ENCODE results near the gene KIF21B.

The KIF21B gene

GRCh38 chr1:201066986-201067385 is 43.5 kb upstream of the KIF21B start:
- TF ChIP-seq, protein P1, sequence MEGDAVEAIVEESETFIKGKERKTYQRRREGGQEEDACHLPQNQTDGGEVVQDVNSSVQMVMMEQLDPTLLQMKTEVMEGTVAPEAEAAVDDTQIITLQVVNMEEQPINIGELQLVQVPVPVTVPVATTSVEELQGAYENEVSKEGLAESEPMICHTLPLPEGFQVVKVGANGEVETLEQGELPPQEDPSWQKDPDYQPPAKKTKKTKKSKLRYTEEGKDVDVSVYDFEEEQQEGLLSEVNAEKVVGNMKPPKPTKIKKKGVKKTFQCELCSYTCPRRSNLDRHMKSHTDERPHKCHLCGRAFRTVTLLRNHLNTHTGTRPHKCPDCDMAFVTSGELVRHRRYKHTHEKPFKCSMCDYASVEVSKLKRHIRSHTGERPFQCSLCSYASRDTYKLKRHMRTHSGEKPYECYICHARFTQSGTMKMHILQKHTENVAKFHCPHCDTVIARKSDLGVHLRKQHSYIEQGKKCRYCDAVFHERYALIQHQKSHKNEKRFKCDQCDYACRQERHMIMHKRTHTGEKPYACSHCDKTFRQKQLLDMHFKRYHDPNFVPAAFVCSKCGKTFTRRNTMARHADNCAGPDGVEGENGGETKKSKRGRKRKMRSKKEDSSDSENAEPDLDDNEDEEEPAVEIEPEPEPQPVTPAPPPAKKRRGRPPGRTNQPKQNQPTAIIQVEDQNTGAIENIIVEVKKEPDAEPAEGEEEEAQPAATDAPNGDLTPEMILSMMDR (IDR thresholded peaks at IDR 0.05), result no peak
- no peak overlapping the region for H3K27ac ChIP-seq
- H3K9me3 ChIP-seq, result no peaks in the 10 kb centered on the region
- no peaks in the 10 kb centered on the region for H3K36me3 ChIP-seq
- no peak overlapping the region for H3K4me3 ChIP-seq
- intact Hi-C loops (cut with DNase I; ENCODE audit: low total_unique reads), result no loop called here
- no peaks in the 10 kb centered on the region for H3K4me1 ChIP-seq
- no peak for DNase-seq
- H3K27me3 ChIP-seq, result peaks cover 0 to 8% of the 10 kb centered on the region in 2 donors

GRCh38 chr1:201065686-201066085 is 42.2 kb upstream of the KIF21B start:
- intact Hi-C loops (cut with DNase I; ENCODE audit: low total_unique reads), result no loop called here
- Histone ChIP-seq H3K36me3 (no peaks in the 10 kb centered on the region), H3K4me1 (peaks cover 0 to 10% (median 6%) of the 10 kb centered on the region in 4 donors), H3K4me3 (no peak overlapping the region), H3K9me3 (no peaks in the 10 kb centered on the region), H3K27ac (no peak overlapping the region), H3K27me3 (peaks cover 0 to 8% of the 10 kb centered on the region in 2 donors)
- DNase-seq, result no peak
- TF ChIP-seq, protein P1 (IDR thresholded peaks at IDR 0.05), result no peak

- TF ChIP-seq, protein P1 (IDR thresholded peaks at IDR 0.05), result no peak
- no peak for DNase-seq
Measured at GRCh38 chr1:201064806-201065205, 41.3 kb upstream of the KIF21B start.

DNA sequence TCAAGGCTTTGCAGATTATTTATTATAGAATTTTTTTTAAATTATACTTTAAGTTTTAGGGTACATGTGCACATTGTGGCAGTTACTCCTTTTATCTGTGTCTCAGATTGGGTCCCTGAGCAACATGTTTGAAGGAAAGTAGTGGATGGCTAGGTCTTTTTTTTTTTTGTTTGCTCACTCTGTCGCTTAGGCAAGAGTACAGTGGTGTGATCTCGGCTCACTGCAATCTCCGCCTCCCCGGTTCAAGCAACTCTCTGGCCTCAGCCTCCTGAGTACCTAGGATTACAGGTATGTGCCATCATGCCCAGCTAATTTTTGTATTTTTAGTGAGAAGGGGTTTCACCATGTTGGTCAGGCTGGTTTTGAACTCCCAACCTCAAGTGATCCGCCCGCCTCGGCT is 39.6 kb upstream of the KIF21B start:
- no peak overlapping the region for H3K4me3 ChIP-seq
- H3K4me1 ChIP-seq, result peaks cover 0 to 19% (median 16%) of the 10 kb centered on the region in 4 donors
- H3K27me3 ChIP-seq, result peaks cover 0 to 8% of the 10 kb centered on the region in 2 donors
- no peak overlapping the region for H3K27ac ChIP-seq
- no peak for DNase-seq
- no peaks in the 10 kb centered on the region for H3K36me3 ChIP-seq
- TF ChIP-seq, protein P1 (IDR thresholded peaks at IDR 0.05), result no peak
- intact Hi-C loops (cut with DNase I; ENCODE audit: low total_unique reads), result no loop called here
- no peaks in the 10 kb centered on the region for H3K9me3 ChIP-seq

More at GRCh38 chr1:201064806-201065205, 41.3 kb upstream of the KIF21B start:
- peaks cover 0 to 8% of the 10 kb centered on the region in 2 donors for H3K27me3 ChIP-seq
- H3K27ac ChIP-seq, result no peak overlapping the region
- H3K36me3 ChIP-seq, result no peaks in the 10 kb centered on the region
- H3K4me1 ChIP-seq, result peaks cover 0 to 18% (median 15%) of the 10 kb centered on the region in 4 donors
- H3K9me3 ChIP-seq, result no peaks in the 10 kb centered on the region
- intact Hi-C loops (cut with DNase I; ENCODE audit: low total_unique reads), result no loop called here
- H3K4me3 ChIP-seq, result no peak overlapping the region

DNA sequence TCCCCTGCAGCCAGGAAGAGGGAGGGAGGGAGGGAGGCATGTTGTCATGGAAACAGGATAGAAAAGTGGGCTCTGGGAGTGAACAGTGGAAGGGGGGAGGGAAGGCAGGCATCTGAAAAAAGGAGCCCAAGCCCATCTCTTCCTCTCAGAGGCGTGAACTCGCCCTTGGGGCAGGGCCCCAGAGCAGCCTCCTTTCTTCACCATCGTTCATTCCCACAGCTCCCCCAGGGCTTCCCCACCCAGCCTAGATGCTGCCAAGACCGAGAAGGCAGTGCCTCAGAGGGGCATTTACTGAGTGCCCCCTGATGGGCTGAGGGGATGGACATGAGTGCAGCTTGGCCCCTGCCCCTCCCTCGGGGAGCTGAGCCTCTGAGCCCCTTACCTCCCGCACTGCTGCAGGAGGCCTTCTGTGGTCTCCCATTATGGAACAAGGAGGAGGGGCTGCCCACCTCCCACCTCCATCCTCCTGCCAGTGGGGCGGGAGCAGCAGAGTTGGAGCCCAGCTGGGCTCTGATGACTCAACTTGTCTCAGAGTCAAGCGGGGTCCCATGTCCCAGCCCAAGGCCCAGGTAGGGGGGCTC is 39.1 kb upstream of the KIF21B start:
- Histone ChIP-seq H3K4me1 (peaks cover 0 to 19% (median 16%) of the 10 kb centered on the region in 4 donors), H3K27me3 (peaks cover 0 to 8% of the 10 kb centered on the region in 2 donors), H3K4me3 (no peak overlapping the region), H3K27ac (no peak overlapping the region), H3K36me3 (no peaks in the 10 kb centered on the region), H3K9me3 (no peaks in the 10 kb centered on the region)
- intact Hi-C loops (cut with DNase I; ENCODE audit: low total_unique reads), result no loop called here
- no peak for DNase-seq
- TF ChIP-seq, protein P1 (IDR thresholded peaks at IDR 0.05), result no peak

Measured in tibial artery (tissue), 4 donors.